Heart left ventricle (tissue), 16 donors: ENCODE measurements around the gene FBXO34. TPM values are rescaled to one million over a fixed set of nuclear protein-coding genes. Genes with fewer than 3 reads are reported as not detected.

Source experiments
- ATAC-seq, 4 donors: fragments of 200-7000 bp; cut with Tn5 transposase; one replicate each; pipeline ENCODE4 v1.9.1; 2020 to 2022; ENCODE audit warnings: moderate library complexity in 4 of 4, mild to moderate bottlenecking in 3 of 4, moderate number of reproducible peaks in 1 of 4
- DNase-seq, 5 donors: peaks; one replicate each; pipeline ENCODE4 v3.0.0-alpha.2; 2020
- H3K27ac ChIP-seq, 12 donors: fragments of 200-600 bp; sonication (generic) in 4 of 12; one replicate each; pipeline versions ENCODE4 v1.5.0 to v1.8.0; 2016 to 2022; ENCODE audit warnings: mild to moderate bottlenecking in 2 of 12
- H3K27me3 ChIP-seq, 9 donors: fragments of 200-600 bp; sonication (generic) in 2 of 9; one replicate each; pipeline versions ENCODE4 v1.5.1 to v1.8.0; 2016 to 2022; ENCODE audit warnings: mild to moderate bottlenecking in 3 of 9
- H3K36me3 ChIP-seq, 9 donors: fragments of 200-600 bp; sonication (generic) in 2 of 9; one replicate each; pipeline versions ENCODE4 v1.5.0 to v1.8.0; 2018 to 2022; ENCODE audit warnings: mild to moderate bottlenecking in 2 of 9
- H3K4me1 ChIP-seq, 12 donors: fragments of 200-600 bp; sonication (generic) in 4 of 12; one replicate each; pipeline versions ENCODE4 v1.5.0 to v1.8.0; 2016 to 2022; ENCODE audit warnings: mild to moderate bottlenecking in 3 of 12
- H3K4me3 ChIP-seq, 12 donors: fragments of 200-600 bp; sonication (generic) in 4 of 12; one replicate each; pipeline versions ENCODE4 v1.5.0 to v1.8.0; 2017 to 2022; ENCODE audit warnings: mild to moderate bottlenecking in 9 of 12, moderate library complexity in 4 of 12
- H3K9me3 ChIP-seq, 12 donors: fragments of 200-600 bp; sonication (generic) in 4 of 12; one replicate each; pipeline versions ENCODE4 v1.5.0 to v1.8.0; 2016 to 2022; ENCODE audit warnings: mild to moderate bottlenecking in 1 of 12
- POLR2A ChIP-seq, 2 donors: fragments of 450-650 bp; IDR thresholded peaks; one replicate each; pipeline ENCODE4 v1.6.1; 2017; ENCODE audit warnings: antibody characterized with exemption in 2 of 2, mild to moderate bottlenecking in 2 of 2, moderate library complexity in 2 of 2
- WGBS, 4 donors: extraction: QIAGEN DNeasy Blood & Tissue Kit in 2 of 4; methylation state at CpG; one replicate each; pipeline versions ENCODE4 v1.1.5 to v1.1.7; 2013 to 2018; 5-methylcytosine and 5-hydroxymethylcytosine counted together
- intact Hi-C, 10 donors: fragments of 100-400 bp; cut with DNase I; formaldehyde crosslinking; loops; one replicate each; pipeline versions ENCODE4 v1.11.1 to v1.14.2; 2022
- polyA plus RNA-seq, 2 donors: library from polyadenylated mRNA; stranded (reverse); fragments of 200-250 nt; gene quantifications; one replicate each; pipeline ENCODE4 v1.2.3, GENCODE V29; 2013
- total RNA-seq, 9 donors: library from RNA; depleted of rRNA in 2 of 9; stranded (reverse); fragments of >200 nt in 2 of 9; fragmentation: NEBNext Ultra II Directional in 3 of 9; extraction: Animal tissue kit (Norgen Biotek cat#: 25700) in 3 of 9; gene quantifications; one replicate each; pipeline versions ENCODE4 v1.1.0 to v1.2.4, GENCODE V29; 2016 to 2023
- TF ChIP-seq, protein P1 (sequence below), 12 donors: fragments of 200-600 bp; sonication (generic) in 4 of 12; IDR thresholded peaks; one replicate each; pipeline versions ENCODE4 v1.5.0 to v1.8.0; 2018 to 2022; ENCODE audit warnings: antibody characterized with exemption in 12 of 12, mild to moderate bottlenecking in 5 of 12
- donor health status: ischemic (EF 13 %, LVEDD 7.1; RV severe dilation, severe dysfunction).
- donor health status: healthy with polysubstance abuse.
- donor health status: DM: no; HTN: yes; CAD: no.
- donor health status: DM: no; HTN: no; CAD: no.
- donor health status: ischemic (EF 25% LVEDD 6.9; RV normal size, moderate dysfunction).
- donor health status: ischemic (EF 25% LVEDD 5.7; RV mildly dilated, moderate dysfunction).
- donor health status: healthy.
- donor health status: DM: yes; HTN: yes; CAD: no.
- donor health status: ischemic (EF 35%, LVEDD 5.7; RV mildly dilated, moderate dysfunction).
- donor health status: nonischemic (EF 11% LVEDD 7.7; RV severe dilation, severe dysfunction).
- donor health status: DM: yes; HTN: yes; CAD: no.
- donor health status: PGD.
- donor health status: ischemic (EF 29% LVEDD 5.4; RV normal size, mild dysfunction).
- donor health status: nonischemic (EF 23%, LVEDD 6.1; RV moderate dilation, normal function).

The FBXO34 gene
- total and polyA plus RNA-seq, 11 donors: 8.0 to 33.4 (median 21.1) TPM

DNA sequence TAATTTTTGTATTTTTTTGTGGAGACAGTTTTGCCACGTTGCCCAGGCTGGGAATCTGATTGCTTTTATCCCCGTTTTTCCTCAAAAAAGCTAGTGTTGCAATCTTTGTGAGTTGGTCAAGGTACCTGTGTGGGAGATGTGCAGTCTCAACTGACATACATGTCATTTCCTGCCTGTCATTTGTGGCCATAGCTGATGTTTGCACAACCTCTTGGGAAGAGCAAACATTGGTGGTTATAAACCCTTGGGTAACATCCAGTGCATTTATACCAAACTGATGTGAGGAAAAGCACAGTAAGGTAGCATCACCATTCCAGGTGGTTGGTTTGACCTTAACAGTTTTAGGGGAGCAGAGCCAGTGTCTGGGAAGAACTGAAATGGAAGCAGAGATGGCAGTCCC, 85.7 kb downstream of the FBXO34 start:
- TF ChIP-seq, protein P1, sequence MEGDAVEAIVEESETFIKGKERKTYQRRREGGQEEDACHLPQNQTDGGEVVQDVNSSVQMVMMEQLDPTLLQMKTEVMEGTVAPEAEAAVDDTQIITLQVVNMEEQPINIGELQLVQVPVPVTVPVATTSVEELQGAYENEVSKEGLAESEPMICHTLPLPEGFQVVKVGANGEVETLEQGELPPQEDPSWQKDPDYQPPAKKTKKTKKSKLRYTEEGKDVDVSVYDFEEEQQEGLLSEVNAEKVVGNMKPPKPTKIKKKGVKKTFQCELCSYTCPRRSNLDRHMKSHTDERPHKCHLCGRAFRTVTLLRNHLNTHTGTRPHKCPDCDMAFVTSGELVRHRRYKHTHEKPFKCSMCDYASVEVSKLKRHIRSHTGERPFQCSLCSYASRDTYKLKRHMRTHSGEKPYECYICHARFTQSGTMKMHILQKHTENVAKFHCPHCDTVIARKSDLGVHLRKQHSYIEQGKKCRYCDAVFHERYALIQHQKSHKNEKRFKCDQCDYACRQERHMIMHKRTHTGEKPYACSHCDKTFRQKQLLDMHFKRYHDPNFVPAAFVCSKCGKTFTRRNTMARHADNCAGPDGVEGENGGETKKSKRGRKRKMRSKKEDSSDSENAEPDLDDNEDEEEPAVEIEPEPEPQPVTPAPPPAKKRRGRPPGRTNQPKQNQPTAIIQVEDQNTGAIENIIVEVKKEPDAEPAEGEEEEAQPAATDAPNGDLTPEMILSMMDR (IDR thresholded peaks at IDR 0.05): no peak
- TF ChIP-seq POLR2A (IDR thresholded peaks at IDR 0.05): no peak
- Histone ChIP-seq H3K9me3 (no peaks in the 10 kb centered on the region), H3K27ac (no peak overlapping the region), H3K36me3 (peaks cover 0 to 39% (median 18%) of the 10 kb centered on the region in 9 donors), H3K4me1 (peaks cover 0 to 16% (median 0%) of the 10 kb centered on the region in 12 donors), H3K27me3 (no peaks in the 10 kb centered on the region), H3K4me3 (no peak overlapping the region)
- ATAC-seq (no peak), DNase-seq (no peak)
- intact Hi-C loops: loop anchor here in 5 of 10 donors (5.0 to 10.0 kb wide), 3 partner anchors 90 to 145 kb away; no protein-coding TSS in a partner anchor
- WGBS, 4 donors: 87 to 90% (median 90%) methylated on average over 2 of the region's 2 CpGs

DNA sequence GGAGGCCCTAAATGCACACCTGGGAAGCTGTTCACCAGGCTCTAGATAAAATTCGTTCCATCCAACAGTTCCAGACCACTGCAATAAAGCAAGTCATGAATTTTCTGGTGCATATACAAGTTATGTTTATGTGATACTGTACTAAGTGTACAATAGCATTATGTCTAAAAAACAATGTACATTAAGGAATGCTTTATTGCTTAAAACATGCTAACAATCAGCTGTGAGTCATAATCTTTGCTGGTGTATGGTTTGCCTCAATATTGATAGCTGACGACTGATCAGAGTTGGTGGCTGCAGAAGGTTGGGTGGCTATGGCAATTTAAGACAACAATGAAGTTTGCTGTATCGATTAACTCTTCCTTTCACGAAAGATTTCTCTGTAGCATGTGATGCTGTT, 88.1 kb downstream of the FBXO34 start:
- ATAC-seq (no peak), DNase-seq (no peak)
- intact Hi-C loops: loop anchor here in 5 of 10 donors (5.0 to 10.0 kb wide), 3 partner anchors 92 to 147 kb away; no protein-coding TSS in a partner anchor
- Histone ChIP-seq H3K36me3 (peaks cover 0 to 33% (median 14%) of the 10 kb centered on the region in 9 donors), H3K4me3 (no peak overlapping the region), H3K4me1 (peaks cover 0 to 15% (median 0%) of the 10 kb centered on the region in 12 donors), H3K9me3 (no peaks in the 10 kb centered on the region), H3K27me3 (no peaks in the 10 kb centered on the region), H3K27ac (no peak overlapping the region)
- no peak for TF ChIP-seq POLR2A (IDR thresholded peaks at IDR 0.05)
- TF ChIP-seq, protein P1 (IDR thresholded peaks at IDR 0.05): no peak
- WGBS, 4 donors: 89 to 94% (median 93%) methylated on average over 4 of the region's 4 CpGs

DNA sequence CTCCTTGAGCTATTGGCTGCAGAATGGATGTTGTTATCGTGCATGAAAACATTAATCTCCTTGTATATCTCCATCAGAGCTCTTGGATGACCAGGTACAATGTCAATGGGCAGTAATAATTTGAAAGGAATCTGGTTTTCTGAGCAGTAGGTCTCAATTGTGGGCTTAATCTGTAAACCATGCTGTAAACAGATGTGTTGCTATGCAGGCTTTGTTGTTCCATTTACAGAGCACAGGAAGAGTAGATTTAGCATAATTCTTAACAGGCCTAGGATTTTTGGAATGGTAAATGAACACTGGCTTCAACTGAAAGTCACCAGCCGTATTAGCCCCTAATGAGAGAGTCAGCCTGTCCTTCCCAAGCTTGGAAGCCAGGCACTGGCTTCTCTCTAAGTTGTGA, 90.0 kb downstream of the FBXO34 start:
- ATAC-seq (no peak), DNase-seq (no peak)
- intact Hi-C loops: no loop called here
- 96 to 100% (median 97%) methylated on average over 2 of the region's 2 CpGs for WGBS, 4 donors
- Histone ChIP-seq H3K36me3 (peaks cover 0 to 37% (median 16%) of the 10 kb centered on the region in 9 donors), H3K9me3 (no peaks in the 10 kb centered on the region), H3K4me3 (no peak overlapping the region), H3K4me1 (peaks cover 0 to under 1% (median 0%) of the 10 kb centered on the region in 12 donors), H3K27me3 (no peaks in the 10 kb centered on the region), H3K27ac (no peak overlapping the region)
- TF ChIP-seq, protein P1 (IDR thresholded peaks at IDR 0.05): no peak
- TF ChIP-seq POLR2A (IDR thresholded peaks at IDR 0.05): no peak

DNA sequence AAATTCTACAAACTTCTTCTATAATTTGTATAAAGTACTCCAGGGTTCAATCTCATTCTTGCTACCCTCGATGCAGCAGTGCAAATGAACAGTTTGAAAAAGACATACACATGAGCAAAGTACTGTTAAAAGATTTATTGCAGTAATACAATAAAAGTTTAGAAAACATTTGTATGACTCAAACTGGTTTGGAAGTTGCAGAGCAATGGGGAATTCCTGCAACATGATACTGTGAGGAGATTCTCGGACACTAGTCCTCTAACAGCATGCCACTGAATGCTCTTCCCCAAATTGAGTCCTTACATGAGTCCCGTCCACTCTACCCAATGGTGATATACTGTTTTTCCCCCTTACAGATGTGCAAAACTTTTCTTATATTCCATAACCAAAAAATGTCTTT, 95.0 kb downstream of the FBXO34 start:
- Histone ChIP-seq H3K27ac (no peak overlapping the region), H3K4me1 (no peaks in the 10 kb centered on the region), H3K27me3 (no peaks in the 10 kb centered on the region), H3K36me3 (peaks cover 0 to 77% (median 40%) of the 10 kb centered on the region in 9 donors), H3K9me3 (no peaks in the 10 kb centered on the region), H3K4me3 (no peak overlapping the region)
- no peak for TF ChIP-seq POLR2A (IDR thresholded peaks at IDR 0.05)
- TF ChIP-seq, protein P1 (IDR thresholded peaks at IDR 0.05): no peak
- WGBS, 4 donors: 85 to 93% (median 88%) methylated on average over 3 of the region's 3 CpGs
- no peak for DNase-seq
- intact Hi-C loops: no loop called here
- ATAC-seq: no peak
